CD4-positive, alpha-beta T cell treated with Interferon alpha-2 for 1 hour (primary cell): Measurements from ENCODE around the gene NPFFR1.

Source experiments
- DNase-seq, 2 donors: peaks; one replicate each; pipeline ENCODE4 v3.0.0-alpha.2; 2020 to 2022

NPFFR1 gene

GRCh38 chr10:70312972-70313371, 29.2 kb upstream of the NPFFR1 start:
- DNase-seq: no peak

GRCh38 chr10:70312249-70312648, 28.4 kb upstream of the NPFFR1 start:
- DNase-seq: no peak

- DNase-seq: no peak
Measured at GRCh38 chr10:70311698-70312097, 27.9 kb upstream of the NPFFR1 start.

- no peak for DNase-seq
Measured at GRCh38 chr10:70309661-70310060, 25.9 kb upstream of the NPFFR1 start.

- no peak for DNase-seq
Measured at GRCh38 chr10:70308121-70309060, 24.6 kb upstream of the NPFFR1 start.

GRCh38 chr10:70306886-70307520, 23.2 kb upstream of the NPFFR1 start:
- DNase-seq: no peak

GRCh38 chr10:70306181-70306705, 22.4 kb upstream of the NPFFR1 start:
- DNase-seq: no peak

- DNase-seq: no peak
Measured at GRCh38 chr10:70303730-70304129, 19.9 kb upstream of the NPFFR1 start.

GRCh38 chr10:70302292-70302691, 18.5 kb upstream of the NPFFR1 start:
- peak in 1 of 2 donors; percentile 18 for DNase-seq

- DNase-seq: no peak
Measured at GRCh38 chr10:70300908-70301597, 17.2 kb upstream of the NPFFR1 start.

GRCh38 chr10:70300461-70300860, 16.7 kb upstream of the NPFFR1 start:
- no peak for DNase-seq

GRCh38 chr10:70299876-70300275, 16.1 kb upstream of the NPFFR1 start:
- no peak for DNase-seq

GRCh38 chr10:70298393-70298792, 14.6 kb upstream of the NPFFR1 start:
- DNase-seq: no peak

- DNase-seq: no peak
Measured at GRCh38 chr10:70297224-70297623, 13.4 kb upstream of the NPFFR1 start.

GRCh38 chr10:70296406-70296899, 12.6 kb upstream of the NPFFR1 start:
- DNase-seq: peak; percentile 3 to 32

GRCh38 chr10:70295926-70296325, 12.1 kb upstream of the NPFFR1 start:
- no peak for DNase-seq

- DNase-seq: no peak
Measured at GRCh38 chr10:70295321-70295720, 11.5 kb upstream of the NPFFR1 start.

GRCh38 chr10:70293169-70293843, 9.5 kb upstream of the NPFFR1 start:
- DNase-seq: peak in 1 of 2 donors; percentile 6

- DNase-seq: no peak
Measured at GRCh38 chr10:70292004-70292403, 8.2 kb upstream of the NPFFR1 start.

- no peak for DNase-seq
Measured at GRCh38 chr10:70289739-70290138, 5.9 kb upstream of the NPFFR1 start.

GRCh38 chr10:70286616-70287015, 2.8 kb upstream of the NPFFR1 start:
- no peak for DNase-seq

- no peak for DNase-seq
Measured at GRCh38 chr10:70285476-70285831, 1.6 kb upstream of the NPFFR1 start.
